Muscle of back (tissue), 11 donors: ENCODE measurements around the gene GALNT10. TPM values are rescaled to one million over a fixed set of nuclear protein-coding genes. Genes with fewer than 3 reads are reported as not detected.

Source experiments
- DNase-seq, 3 donors: peaks; one replicate each; pipeline versions ENCODE4 v3.0.0 to v3.0.0-alpha.2; 2013
- polyA plus RNA-seq, 10 donors: library from polyadenylated mRNA; unstranded; fragments of 120-200 nt; gene quantifications; one replicate each; pipeline ENCODE4 v1.2.1, GENCODE V29; 2013; ENCODE audit not compliant: insufficient read length in 10 of 10

GALNT10 gene
- polyA plus RNA-seq, 10 donors: 19.7 to 27.9 (median 23.3) TPM

- no peak for DNase-seq
Measured at GRCh38 chr5:154375329-154376008, 184.9 kb downstream of the GALNT10 start.

GRCh38 chr5:154376481-154376880 is 185.9 kb downstream of the GALNT10 start:
- no peak for DNase-seq

- DNase-seq: no peak
Measured at GRCh38 chr5:154377754-154378533, 187.4 kb downstream of the GALNT10 start.

GRCh38 chr5:154380263-154380662 is 189.7 kb downstream of the GALNT10 start:
- no peak for DNase-seq

- no peak for DNase-seq
Measured at GRCh38 chr5:154384480-154385235, 194.1 kb downstream of the GALNT10 start.

GRCh38 chr5:154385236-154385512 is 194.6 kb downstream of the GALNT10 start:
- no peak for DNase-seq

GRCh38 chr5:154386952-154387629 is 196.6 kb downstream of the GALNT10 start:
- no peak for DNase-seq

- no peak for DNase-seq
Measured at GRCh38 chr5:154388842-154389241, 198.3 kb downstream of the GALNT10 start.

GRCh38 chr5:154390096-154390495 is 199.6 kb downstream of the GALNT10 start:
- DNase-seq: peak in 1 of 3 donors; percentile 19

- no peak for DNase-seq
Measured at GRCh38 chr5:154390746-154391359, 200.3 kb downstream of the GALNT10 start.

- DNase-seq: no peak
Measured at GRCh38 chr5:154391788-154392187, 201.3 kb downstream of the GALNT10 start.

- DNase-seq: no peak
Measured at GRCh38 chr5:154393850-154394249, 203.3 kb downstream of the GALNT10 start.

GRCh38 chr5:154394307-154394706 is 203.8 kb downstream of the GALNT10 start:
- DNase-seq: no peak

- no peak for DNase-seq
Measured at GRCh38 chr5:154395407-154396106, 205.0 kb downstream of the GALNT10 start.

GRCh38 chr5:154396128-154396527 is 205.6 kb downstream of the GALNT10 start:
- no peak for DNase-seq

- DNase-seq: no peak
Measured at GRCh38 chr5:154397652-154398406, 207.3 kb downstream of the GALNT10 start.

GRCh38 chr5:154400678-154401077 is 210.1 kb downstream of the GALNT10 start:
- DNase-seq: no peak

- no peak for DNase-seq
Measured at GRCh38 chr5:154401355-154401754, 210.8 kb downstream of the GALNT10 start.

- no peak for DNase-seq
Measured at GRCh38 chr5:154401931-154402330, 211.4 kb downstream of the GALNT10 start.

GRCh38 chr5:154402611-154403010 is 212.1 kb downstream of the GALNT10 start:
- no peak for DNase-seq
